Esophagus muscularis mucosa (tissue), 4 donors: ENCODE data around the gene OGDHL.

Source experiments
- CTCF ChIP-seq, 3 experiments: fragments of 200-600 bp in 2 of 3; fragments of 450-650 bp in 1 of 3; sonication (generic) in 2 of 3; IDR thresholded peaks; one replicate each; pipeline ENCODE4 v1.5.1; 2017 to 2019; ENCODE audit warnings: antibody characterized with exemption in 3 of 3, mild to moderate bottlenecking in 2 of 3, moderate library complexity in 1 of 3
- EP300 ChIP-seq: sonication (generic); formaldehyde crosslinking; IDR thresholded peaks from one replicate; pipeline ENCODE4 v1.6.1; 2017; ENCODE audit warnings: antibody characterized with exemption
- POLR2A ChIP-seq: fragments of 450-650 bp; IDR thresholded peaks from one replicate; pipeline ENCODE4 v1.6.1; 2017; ENCODE audit warnings: antibody characterized with exemption, moderate library complexity, mild to moderate bottlenecking, low read depth

- TF ChIP-seq CTCF (IDR thresholded peaks at IDR 0.05) (no peak), EP300 (no peak), POLR2A (no peak)
Measured at GRCh38 chr10:49781247-49781646, 19.1 kb upstream of the OGDHL start.
